Activated T-helper 2 cell treated with anti-CD3 and anti-CD28 coated beads, Interferon-gamma antibody, Interleukin-2, Interleukin-4, amounts not matched to agents 10 μg/mL and 5 μg/mL and 100 μg/mL, durations not matched to agents 14 hours and 24 hours and 36 hours (primary cell): Measurements from ENCODE around the gene FGFBP2. TPM values are rescaled to one million over a fixed set of nuclear protein-coding genes. Genes with fewer than 3 reads are reported as not detected.

Experiments used
- DNase-seq: peaks from one replicate; pipeline ENCODE4 v3.0.0; 2021; ENCODE audit warnings: low spot score
- H3K27ac Mint-ChIP-seq: one replicate; pipeline ENCODE4 v1.8.0; 2021; ENCODE audit warnings: mixed read lengths
- H3K27me3 Mint-ChIP-seq: one replicate; pipeline ENCODE4 v1.8.0; 2021; ENCODE audit warnings: low read depth, mixed read lengths
- H3K36me3 Mint-ChIP-seq: one replicate; pipeline ENCODE4 v1.8.0; 2021; ENCODE audit warnings: low read depth, mixed read lengths
- H3K4me1 Mint-ChIP-seq: one replicate; pipeline ENCODE4 v1.8.0; 2021; ENCODE audit warnings: low read depth, mixed read lengths
- H3K4me3 Mint-ChIP-seq: one replicate; pipeline ENCODE4 v1.8.0; 2021; ENCODE audit warnings: low read depth, mild to moderate bottlenecking, moderate library complexity, mixed read lengths
- H3K9me3 Mint-ChIP-seq: one replicate; pipeline ENCODE4 v1.8.0; 2021; ENCODE audit warnings: mixed read lengths
- intact Hi-C: fragments of 100-400 bp; cut with micrococcal nuclease; formaldehyde crosslinking; loops from one replicate; pipeline ENCODE4 v1.15.1; 2023
- total RNA-seq: library from RNA; stranded (reverse); gene quantifications from 2 replicates; pipeline ENCODE4 v1.2.3, GENCODE V29; 2022

FGFBP2 gene
- total RNA-seq, 1 donor from 2014 or later = 2.4 TPM

GRCh38 chr4:15989424-15989823 is 26.4 kb upstream of the FGFBP2 start:
- intact Hi-C loops = no loop called here
- Mint-ChIP-seq H3K4me1 (peaks cover 8% of the 10 kb centered on the region), H3K4me3 (no peak overlapping the region), H3K27ac (no peak overlapping the region), H3K36me3 (no peaks in the 10 kb centered on the region), H3K27me3 (peaks cover 14% of the 10 kb centered on the region), H3K9me3 (no peaks in the 10 kb centered on the region)
- no peak for DNase-seq

- H3K36me3 Mint-ChIP-seq = no peaks in the 10 kb centered on the region
- H3K27me3 Mint-ChIP-seq = peaks cover 14% of the 10 kb centered on the region
- no peaks in the 10 kb centered on the region for H3K9me3 Mint-ChIP-seq
- peaks cover 8% of the 10 kb centered on the region for H3K4me1 Mint-ChIP-seq
- DNase-seq = no peak
- H3K27ac Mint-ChIP-seq = no peak overlapping the region
- intact Hi-C loops = no loop called here
- H3K4me3 Mint-ChIP-seq = no peak overlapping the region
Observed at GRCh38 chr4:15988222-15988621, 25.2 kb upstream of the FGFBP2 start.

- Mint-ChIP-seq H3K4me1 (peaks cover 8% of the 10 kb centered on the region), H3K36me3 (no peaks in the 10 kb centered on the region), H3K27ac (no peak overlapping the region), H3K4me3 (no peak overlapping the region), H3K9me3 (no peaks in the 10 kb centered on the region), H3K27me3 (peaks cover 15% of the 10 kb centered on the region)
- no peak for DNase-seq
- intact Hi-C loops = no loop called here
Observed at GRCh38 chr4:15986907-15987306, 23.9 kb upstream of the FGFBP2 start.

GRCh38 chr4:15983610-15984009 is 20.6 kb upstream of the FGFBP2 start:
- Mint-ChIP-seq H3K4me3 (no peak overlapping the region), H3K27ac (no peak overlapping the region), H3K9me3 (no peaks in the 10 kb centered on the region), H3K36me3 (no peaks in the 10 kb centered on the region), H3K4me1 (no peaks in the 10 kb centered on the region), H3K27me3 (peaks cover 9% of the 10 kb centered on the region)
- intact Hi-C loops = no loop called here
- no peak for DNase-seq

DNA sequence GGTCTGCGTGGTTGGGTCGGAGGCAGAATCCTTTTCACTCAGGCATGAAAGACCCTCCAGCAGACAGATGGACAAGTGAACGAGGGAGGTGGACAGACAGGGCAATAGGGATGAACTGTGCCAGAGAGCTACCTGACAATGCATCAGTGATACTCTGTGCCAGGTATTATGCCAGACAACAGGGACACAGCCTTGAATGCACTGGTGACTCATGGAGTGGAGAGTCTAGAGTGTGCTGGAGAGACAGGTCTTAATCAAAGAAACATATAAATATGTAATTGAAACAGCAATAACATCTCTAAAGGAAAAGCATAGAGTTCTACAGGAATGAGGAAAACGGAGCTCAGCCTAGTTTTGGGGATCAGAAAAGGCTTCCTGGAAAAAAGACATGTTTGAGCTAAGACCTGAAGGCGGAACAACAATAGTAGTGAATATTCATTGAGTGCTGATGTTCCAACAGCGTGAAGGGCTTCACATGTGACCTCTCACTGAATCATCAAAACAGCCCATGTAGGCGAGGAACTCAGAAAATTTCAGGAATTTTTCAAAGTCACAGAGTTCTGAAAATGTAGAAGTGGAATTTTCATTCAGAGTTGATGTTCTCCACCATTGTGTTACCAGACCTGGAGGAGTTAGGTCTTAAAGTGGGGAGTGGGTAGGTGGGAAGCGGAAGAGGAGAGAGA is 20.0 kb upstream of the FGFBP2 start:
- Mint-ChIP-seq H3K27ac (no peak overlapping the region), H3K4me3 (no peak overlapping the region), H3K9me3 (no peaks in the 10 kb centered on the region), H3K4me1 (no peaks in the 10 kb centered on the region), H3K27me3 (peaks cover 11% of the 10 kb centered on the region), H3K36me3 (no peaks in the 10 kb centered on the region)
- intact Hi-C loops = no loop called here
- DNase-seq = no peak

- H3K4me3 Mint-ChIP-seq = no peak overlapping the region
- H3K27ac Mint-ChIP-seq = no peak overlapping the region
- no peaks in the 10 kb centered on the region for H3K36me3 Mint-ChIP-seq
- intact Hi-C loops = no loop called here
- no peaks in the 10 kb centered on the region for H3K4me1 Mint-ChIP-seq
- DNase-seq = no peak
- H3K27me3 Mint-ChIP-seq = peaks cover 11% of the 10 kb centered on the region
- H3K9me3 Mint-ChIP-seq = no peaks in the 10 kb centered on the region
Observed at GRCh38 chr4:15976456-15977447, 13.8 kb upstream of the FGFBP2 start.

GRCh38 chr4:15971068-15971801 is 8.3 kb upstream of the FGFBP2 start:
- Mint-ChIP-seq H3K27ac (no peak overlapping the region), H3K9me3 (no peaks in the 10 kb centered on the region), H3K36me3 (no peaks in the 10 kb centered on the region), H3K27me3 (peaks cover 25% of the 10 kb centered on the region), H3K4me1 (no peaks in the 10 kb centered on the region), H3K4me3 (no peak overlapping the region)
- DNase-seq = no peak
- intact Hi-C loops = no loop called here

DNA sequence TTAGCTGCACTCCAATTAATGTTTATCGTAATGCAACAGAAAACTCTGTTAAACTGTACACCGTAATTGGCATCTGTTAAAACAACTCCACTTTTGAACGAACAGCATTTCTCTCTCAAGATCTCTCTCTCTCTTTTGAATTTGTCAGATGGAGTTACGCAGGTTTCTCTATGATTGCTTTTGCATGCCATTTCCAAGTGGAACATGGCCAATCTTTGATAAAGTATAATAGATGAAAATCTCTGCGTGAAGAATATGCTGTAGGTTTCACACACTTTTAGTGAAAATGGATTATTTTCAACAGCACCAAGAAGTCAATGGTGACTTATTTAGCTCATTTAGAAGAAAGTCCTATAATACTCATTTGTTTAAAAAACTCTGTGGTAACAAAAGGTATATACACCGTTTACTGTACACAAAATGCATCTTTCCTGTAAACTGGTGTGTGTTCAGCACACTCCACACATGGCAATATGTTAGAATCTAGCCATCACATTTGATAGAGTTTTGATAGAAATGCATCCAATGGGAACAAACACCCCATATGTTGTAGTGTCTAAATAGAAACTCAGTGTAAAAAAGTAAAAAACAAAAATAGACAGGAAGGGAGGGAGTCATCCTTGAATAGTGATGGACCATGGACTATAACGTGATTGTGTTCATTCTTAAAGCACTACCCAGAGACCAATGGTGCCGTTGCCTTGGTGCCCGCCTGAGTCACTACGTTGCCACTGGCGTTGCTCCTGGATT is 5.8 kb upstream of the FGFBP2 start:
- no peak overlapping the region for H3K4me3 Mint-ChIP-seq

DNA sequence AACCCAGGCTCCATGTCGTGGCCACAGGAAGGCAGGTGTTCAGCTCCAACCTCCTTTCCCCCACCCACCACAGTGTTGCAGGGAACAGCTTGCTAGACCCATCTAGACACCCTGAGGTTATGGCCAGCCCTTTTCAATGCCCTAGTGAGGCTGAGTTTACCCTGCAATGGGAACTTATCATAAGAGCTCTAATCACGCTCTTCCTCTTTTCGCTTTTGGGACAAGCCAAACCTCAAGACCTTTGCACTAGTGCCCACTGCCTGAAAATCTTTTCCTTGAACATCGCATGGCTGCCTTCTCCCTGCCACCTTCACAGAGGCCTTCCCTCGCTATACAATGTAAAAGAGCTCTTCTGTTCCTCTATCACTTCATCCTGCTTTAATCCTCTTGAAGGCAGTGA is 2.4 kb upstream of the FGFBP2 start:
- H3K27me3 Mint-ChIP-seq = peaks cover 23% of the 10 kb centered on the region
- H3K4me3 Mint-ChIP-seq = no peak overlapping the region
- H3K9me3 Mint-ChIP-seq = no peaks in the 10 kb centered on the region
- peaks cover 15% of the 10 kb centered on the region for H3K4me1 Mint-ChIP-seq
- DNase-seq = no peak
- no peak overlapping the region for H3K27ac Mint-ChIP-seq
- intact Hi-C loops = no loop called here
- H3K36me3 Mint-ChIP-seq = no peaks in the 10 kb centered on the region

More for the DNA sequence above, 5.8 kb upstream of the FGFBP2 start:
- peaks cover 21% of the 10 kb centered on the region for H3K27me3 Mint-ChIP-seq
- intact Hi-C loops = no loop called here
- no peaks in the 10 kb centered on the region for H3K9me3 Mint-ChIP-seq
- no peaks in the 10 kb centered on the region for H3K36me3 Mint-ChIP-seq
- H3K4me1 Mint-ChIP-seq = peaks cover 3% of the 10 kb centered on the region
- DNase-seq = no peak
- H3K27ac Mint-ChIP-seq = no peak overlapping the region

GRCh38 chr4:15964159-15964558 is 1.2 kb upstream of the FGFBP2 start:
- no peak for DNase-seq

DNA sequence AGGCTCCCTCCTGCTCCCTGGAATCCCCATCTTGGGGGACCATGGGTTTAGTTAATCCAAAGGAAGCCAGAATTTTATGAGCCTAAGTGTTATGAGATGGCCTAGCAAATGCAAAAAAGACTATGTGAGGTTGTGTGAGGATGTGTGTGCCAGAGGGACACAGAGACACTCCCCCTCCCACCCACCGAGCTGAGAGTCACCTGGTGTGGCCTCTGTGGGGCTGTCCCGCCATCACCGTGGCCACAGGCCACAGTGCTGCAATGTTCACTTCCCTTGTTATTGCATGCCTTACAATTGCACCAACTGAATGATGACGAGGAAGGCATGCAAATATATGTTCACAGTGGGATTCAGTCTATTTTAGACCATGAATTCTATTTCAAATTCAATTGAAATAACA is 601 bp upstream of the FGFBP2 start:
- no peaks in the 10 kb centered on the region for H3K36me3 Mint-ChIP-seq
- no peak overlapping the region for H3K4me3 Mint-ChIP-seq
- H3K27ac Mint-ChIP-seq = no peak overlapping the region
- no peak for DNase-seq
- intact Hi-C loops = loop anchor here (1.0 to 5.0 kb wide), 2 partner anchors 38 to 304 kb away; no protein-coding TSS in a partner anchor
- H3K27me3 Mint-ChIP-seq = peaks cover 24% of the 10 kb centered on the region
- H3K9me3 Mint-ChIP-seq = no peaks in the 10 kb centered on the region
- peaks cover 15% of the 10 kb centered on the region for H3K4me1 Mint-ChIP-seq

More at GRCh38 chr4:15964159-15964558, 1.2 kb upstream of the FGFBP2 start:
- H3K27me3 Mint-ChIP-seq = peaks cover 26% of the 10 kb centered on the region
- peaks cover 15% of the 10 kb centered on the region for H3K4me1 Mint-ChIP-seq
- H3K27ac Mint-ChIP-seq = no peak overlapping the region
- intact Hi-C loops = loop anchor here (5.0 kb wide), 1 partner anchor 303 kb away; no protein-coding TSS in a partner anchor
- H3K4me3 Mint-ChIP-seq = no peak overlapping the region
- H3K36me3 Mint-ChIP-seq = no peaks in the 10 kb centered on the region
- H3K9me3 Mint-ChIP-seq = no peaks in the 10 kb centered on the region
